HG02973 (cell line): ENCODE measurements around the gene GJC2.

Experiments used
- ATAC-seq: cut with Tn5 transposase; IDR thresholded peaks from one replicate; pipeline ENCODE4 v1.9.1; 2021; ENCODE audit warnings: moderate library complexity; ENCODE audit not compliant: unreplicated experiment

The GJC2 gene

DNA sequence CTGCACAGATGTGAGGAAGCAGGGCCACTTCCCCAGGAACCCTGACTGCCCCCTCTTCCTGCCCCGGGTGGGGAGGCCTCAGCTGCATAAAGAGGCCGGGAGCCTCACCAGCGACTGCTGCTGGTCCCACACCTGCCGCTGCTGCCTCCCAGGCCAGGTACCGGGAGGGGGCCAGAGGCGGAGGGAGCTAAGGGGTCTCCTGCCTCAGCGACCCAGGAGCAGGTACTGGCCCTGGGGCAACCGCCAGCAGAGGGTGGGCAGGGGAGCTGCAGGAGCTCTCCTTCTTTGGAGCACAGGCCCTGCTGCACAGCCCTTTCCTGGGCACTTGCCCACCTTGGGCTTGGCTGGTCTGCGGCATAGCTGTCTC is 6.8 kb downstream of the GJC2 start:
- no peak for ATAC-seq

DNA sequence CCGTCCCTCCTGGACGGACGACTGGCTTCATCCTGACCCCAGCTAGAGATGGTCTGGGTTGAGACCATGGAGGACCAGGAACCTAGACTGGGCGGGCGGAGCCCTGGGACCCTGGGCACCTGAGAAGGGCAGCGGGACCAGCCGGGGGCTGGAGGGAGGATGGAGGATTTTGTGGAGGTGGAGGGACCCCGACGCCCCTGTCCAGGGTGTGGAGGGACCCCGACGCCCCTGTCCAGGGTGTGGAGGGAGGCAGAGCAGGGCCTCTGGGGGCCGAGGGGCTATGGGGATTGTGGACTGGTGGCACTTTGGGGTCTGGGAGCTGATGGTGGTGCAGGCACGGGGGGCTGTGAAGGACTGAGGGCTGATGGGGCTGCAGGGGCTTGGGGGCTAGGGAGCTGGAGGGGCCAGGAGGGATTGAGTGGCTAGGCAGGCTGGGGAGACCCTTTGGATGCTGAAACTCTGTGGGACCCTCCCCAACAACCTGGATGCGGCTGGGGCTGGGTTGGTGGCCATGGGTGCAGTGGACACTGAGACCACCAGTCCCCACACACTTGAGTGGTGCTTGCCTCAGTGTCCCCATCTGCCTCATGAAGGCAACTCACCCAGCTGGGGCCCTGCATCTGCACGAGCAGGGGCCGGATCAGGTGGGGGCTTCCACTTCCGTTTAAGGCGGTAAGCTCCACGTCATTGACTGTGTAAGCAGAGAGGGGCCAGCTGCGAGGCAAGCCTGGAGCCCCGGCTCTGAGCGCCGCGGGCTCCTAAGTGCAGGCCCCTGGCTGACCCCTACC is 7.4 kb downstream of the GJC2 start:
- no peak for ATAC-seq

DNA sequence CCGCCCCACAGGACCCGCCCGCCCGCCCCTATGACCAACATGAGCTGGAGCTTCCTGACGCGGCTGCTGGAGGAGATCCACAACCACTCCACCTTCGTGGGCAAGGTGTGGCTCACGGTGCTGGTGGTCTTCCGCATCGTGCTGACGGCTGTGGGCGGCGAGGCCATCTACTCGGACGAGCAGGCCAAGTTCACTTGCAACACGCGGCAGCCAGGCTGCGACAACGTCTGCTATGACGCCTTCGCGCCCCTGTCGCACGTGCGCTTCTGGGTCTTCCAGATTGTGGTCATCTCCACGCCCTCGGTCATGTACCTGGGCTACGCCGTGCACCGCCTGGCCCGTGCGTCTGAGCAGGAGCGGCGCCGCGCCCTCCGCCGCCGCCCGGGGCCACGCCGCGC is 8.0 kb downstream of the GJC2 start:
- no peak for ATAC-seq

DNA sequence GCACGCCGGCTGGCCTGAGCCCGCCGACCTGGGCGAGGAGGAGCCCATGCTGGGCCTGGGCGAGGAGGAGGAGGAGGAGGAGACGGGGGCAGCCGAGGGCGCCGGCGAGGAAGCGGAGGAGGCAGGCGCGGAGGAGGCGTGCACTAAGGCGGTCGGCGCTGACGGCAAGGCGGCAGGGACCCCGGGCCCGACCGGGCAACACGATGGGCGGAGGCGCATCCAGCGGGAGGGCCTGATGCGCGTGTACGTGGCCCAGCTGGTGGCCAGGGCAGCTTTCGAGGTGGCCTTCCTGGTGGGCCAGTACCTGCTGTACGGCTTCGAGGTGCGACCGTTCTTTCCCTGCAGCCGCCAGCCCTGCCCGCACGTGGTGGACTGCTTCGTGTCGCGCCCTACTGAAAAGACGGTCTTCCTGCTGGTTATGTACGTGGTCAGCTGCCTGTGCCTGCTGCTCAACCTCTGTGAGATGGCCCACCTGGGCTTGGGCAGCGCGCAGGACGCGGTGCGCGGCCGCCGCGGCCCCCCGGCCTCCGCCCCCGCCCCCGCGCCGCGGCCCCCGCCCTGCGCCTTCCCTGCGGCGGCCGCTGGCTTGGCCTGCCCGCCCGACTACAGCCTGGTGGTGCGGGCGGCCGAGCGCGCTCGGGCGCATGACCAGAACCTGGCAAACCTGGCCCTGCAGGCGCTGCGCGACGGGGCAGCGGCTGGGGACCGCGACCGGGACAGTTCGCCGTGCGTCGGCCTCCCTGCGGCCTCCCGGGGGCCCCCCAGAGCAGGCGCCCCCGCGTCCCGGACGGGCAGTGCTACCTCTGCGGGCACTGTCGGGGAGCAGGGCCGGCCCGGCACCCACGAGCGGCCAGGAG is 8.6 kb downstream of the GJC2 start:
- no peak for ATAC-seq

DNA sequence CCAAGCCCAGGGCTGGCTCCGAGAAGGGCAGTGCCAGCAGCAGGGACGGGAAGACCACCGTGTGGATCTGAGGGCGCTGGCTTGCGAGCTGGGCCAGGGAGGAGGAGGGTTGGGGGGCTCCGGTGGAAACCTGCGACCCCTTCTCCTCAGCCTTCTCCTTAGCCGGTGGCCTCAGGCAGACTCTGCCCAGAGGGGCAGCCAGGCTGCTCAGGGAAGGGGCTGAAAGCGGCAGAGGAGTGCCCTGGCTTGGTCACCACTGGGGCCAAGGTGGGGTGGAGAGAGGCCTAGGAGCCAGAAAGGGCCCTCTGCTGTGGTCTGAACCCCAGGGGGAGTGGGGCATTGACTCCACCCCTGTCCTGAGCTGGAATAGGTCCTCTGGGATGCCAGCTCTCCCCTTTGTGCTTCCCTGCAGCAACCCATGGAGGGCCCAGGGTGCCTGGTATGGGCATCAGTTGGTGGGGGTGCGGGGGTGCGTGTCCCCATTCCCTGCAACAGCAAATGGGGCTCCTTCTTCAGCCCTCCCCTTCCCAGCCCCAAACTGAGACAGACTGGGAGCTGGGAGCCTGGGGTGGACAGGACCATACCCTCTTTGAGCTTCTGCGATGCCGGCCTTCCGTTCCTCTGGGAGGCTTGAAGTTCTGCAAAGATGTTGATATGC is 9.4 kb downstream of the GJC2 start:
- ATAC-seq, result no peak

DNA sequence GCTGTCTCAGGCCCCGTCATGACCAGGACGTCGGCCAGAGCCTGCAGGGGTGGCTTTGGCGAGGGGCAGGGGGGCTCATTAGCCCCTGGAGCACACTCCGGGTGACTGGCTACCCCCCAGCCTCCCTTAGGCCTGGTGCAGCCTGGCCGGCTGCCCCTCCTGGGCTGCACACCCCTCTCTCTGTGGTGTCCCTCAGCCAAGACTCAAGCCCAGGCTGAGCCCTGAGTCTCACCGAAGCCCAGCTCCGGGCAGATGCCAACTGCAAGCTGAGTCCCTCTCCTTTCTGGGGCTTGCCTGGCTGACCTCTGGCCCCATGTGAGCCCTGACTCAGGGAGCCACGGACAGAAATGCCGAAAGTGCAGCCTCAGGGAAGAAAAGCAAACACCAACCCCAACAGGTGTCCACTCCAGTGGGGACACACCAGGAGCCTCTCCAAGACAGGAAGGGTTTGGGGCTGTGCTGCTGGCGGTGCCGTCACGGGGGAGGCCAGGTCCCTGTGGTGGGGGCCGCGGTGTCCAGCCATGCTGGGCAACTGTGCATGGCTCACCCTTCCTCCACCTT is 10.6 kb downstream of the GJC2 start:
- ATAC-seq, result no peak

DNA sequence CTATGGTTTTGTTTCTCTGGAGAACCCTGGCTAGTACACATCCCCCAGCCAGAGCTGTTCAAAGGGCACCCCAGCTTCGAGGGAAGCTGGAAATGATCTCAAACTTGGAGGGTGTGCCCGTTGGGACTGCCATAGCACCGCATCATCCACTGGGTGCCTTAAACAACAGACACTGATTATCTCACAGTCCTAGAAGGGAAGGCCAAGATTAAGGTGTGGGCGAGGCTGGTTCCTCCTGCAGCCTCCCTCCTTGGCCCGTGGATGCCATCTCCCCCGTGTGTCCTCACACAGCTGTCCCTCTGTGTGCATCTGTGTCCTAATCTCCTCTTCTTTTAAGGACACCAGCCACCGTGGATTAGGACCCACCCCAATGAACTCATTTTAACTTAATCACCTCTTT is 11.6 kb downstream of the GJC2 start:
- no peak for ATAC-seq

DNA sequence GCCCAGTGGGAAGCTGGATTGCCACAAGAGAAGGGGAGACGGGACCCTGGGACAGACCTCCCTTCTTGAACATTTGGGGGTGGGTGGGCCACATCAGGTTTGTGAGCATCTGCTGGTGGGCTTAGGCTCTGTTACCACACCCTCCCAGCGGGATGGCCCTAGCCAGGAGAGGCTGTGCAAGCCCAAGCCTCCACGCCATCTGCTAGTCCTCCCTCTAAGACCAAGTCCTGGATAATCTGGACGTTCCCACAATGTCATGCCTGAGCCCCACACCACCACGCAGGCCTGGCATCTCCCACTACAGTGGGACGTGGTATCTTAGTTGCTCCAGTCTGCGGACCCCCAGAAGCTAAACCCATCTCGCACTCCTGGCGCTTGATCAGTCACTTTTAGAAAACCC is 12.1 kb downstream of the GJC2 start:
- ATAC-seq, result no peak

DNA sequence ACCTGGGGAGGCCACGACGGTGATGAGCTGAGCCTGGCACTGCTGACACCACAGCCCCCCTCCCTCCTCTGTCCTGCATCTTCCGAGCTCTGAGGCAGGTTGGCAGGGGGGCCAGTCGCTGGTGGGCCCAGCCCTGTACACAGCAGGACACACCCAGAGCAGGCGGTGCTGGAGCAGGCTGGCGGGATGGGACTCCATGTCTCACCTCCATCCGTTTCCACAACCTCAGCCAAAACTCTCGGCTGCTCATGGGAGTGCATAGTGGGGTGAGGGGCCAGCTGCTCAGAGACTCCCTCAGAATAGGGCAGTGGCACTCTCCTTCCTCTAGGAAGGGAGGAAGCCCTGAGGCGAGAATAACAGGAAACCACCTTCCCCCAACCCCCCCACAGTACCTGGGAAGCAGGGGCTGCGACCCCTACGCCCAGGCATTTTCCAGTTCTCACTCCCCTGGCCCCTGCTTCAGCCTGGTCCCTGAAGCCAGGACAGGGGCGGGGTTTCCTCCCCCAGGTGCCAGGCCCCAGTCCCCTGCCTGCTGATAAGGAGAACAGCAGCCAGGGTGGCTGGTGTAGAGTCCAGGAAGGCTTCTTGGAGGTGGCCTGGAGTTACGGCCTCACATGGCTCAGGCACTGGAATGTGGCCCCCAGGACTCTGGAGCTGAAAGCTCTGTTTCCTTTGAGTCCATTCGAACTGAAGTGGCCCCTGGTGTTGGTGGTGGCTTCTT is 12.7 kb downstream of the GJC2 start:
- no peak for ATAC-seq

DNA sequence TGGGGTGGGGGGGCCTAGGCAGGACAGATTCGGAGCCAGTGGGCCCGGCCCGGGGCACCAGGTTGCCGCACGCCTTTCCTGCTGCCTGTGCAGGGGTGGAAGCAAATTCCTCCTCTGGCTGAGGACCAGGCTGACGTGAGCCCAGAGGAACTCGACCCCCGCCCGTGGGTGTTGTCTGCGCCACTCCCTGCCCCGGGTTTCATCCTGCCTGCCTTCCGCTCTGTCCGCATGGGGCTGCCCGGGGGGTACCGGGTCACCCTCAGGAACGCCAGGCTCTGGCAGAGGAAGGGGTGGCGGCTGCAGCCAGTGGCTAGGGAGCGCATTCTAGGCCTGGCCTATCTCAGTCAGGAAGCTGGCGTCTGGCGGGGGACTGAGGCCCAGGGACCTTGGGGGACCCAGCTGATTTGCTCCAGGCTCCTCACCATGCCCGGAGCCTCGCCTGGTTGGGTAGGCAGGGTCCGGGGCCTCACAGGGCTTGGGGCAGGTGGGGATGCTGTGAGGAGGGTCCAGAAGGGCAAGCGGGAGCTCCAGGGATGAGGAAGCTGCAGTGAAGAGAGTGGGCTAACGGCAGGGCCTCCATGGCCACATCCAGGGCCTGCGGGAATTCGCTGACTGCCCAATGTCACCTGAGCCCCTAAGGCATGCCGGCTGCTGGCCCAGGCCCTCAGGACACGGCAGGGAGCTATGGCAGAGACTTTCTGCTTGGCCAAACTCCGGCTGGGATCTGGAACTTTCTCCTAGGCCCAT is 13.4 kb downstream of the GJC2 start:
- ATAC-seq, result no peak

DNA sequence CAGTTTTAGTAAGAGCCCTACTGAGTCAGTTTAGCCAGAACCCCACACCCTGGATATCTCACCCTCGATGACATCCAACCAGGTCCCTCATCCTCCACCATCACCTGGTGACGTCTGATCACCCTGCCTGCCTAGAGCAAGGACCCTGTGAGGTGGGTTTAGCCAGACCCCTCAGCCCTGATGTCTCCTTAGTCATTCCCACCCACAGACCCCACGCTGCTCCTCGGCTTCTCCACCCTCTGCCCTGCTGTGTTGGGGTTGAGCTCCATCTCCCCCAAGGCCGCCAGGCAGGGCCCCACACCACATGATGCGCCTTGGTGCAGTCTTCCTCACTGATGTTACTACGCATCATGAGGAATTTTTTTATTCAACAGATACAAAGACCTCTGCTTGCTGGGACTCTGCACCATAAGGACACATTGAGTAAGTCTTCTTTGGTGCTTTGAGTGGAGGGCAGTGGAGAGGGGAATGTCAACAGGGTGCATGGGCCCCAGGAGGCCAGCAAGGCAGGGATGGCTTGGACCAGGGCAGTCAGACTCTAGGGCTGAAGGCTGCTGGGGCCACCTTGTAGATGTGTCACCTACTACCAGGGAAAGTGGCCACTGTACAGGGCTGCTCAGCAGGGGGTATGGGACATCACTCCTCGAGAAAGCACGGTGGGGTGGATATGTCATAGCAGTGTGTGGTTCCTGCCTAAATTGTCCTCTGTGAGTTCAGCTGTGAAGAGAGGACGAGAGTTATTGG is 14.2 kb downstream of the GJC2 start:
- no peak for ATAC-seq

DNA sequence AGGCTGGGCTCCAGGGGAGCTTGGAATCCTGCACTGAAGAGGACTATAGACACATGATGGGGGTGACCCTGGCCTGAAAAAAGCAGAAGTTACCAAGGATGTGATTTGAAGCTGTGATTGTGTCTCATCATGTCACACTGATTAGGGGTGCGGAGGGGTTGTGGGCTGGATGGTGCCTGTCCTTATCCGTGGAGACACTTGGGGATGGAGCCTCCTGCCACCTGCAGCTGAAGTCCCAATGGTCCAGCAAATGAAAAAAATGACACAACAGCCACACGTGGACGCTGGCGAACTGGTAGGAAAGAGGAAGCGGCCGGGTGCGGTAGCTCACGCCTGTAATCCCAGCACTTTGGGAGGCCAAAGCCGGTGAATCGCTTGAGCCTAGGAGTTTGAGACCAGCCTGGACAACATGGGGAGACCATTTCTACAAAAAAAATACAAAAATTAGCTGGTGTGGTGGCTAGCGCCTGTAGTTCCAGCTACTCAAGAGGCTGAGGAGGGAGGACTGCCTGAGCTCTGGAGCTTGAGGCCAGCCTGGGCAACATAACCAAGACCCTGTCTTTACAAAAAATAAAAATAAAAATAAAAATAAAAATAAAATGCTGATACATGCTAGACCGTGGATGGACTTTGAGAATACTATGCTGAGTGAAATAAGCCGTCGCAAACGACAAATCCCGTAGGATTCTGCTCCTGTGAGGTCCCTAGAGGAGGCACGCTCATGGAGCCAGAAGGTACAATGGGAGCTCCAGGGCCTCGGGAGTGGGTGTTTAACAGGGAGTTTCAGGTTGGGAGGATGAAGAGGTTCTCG is 15.0 kb downstream of the GJC2 start:
- ATAC-seq, result no peak

DNA sequence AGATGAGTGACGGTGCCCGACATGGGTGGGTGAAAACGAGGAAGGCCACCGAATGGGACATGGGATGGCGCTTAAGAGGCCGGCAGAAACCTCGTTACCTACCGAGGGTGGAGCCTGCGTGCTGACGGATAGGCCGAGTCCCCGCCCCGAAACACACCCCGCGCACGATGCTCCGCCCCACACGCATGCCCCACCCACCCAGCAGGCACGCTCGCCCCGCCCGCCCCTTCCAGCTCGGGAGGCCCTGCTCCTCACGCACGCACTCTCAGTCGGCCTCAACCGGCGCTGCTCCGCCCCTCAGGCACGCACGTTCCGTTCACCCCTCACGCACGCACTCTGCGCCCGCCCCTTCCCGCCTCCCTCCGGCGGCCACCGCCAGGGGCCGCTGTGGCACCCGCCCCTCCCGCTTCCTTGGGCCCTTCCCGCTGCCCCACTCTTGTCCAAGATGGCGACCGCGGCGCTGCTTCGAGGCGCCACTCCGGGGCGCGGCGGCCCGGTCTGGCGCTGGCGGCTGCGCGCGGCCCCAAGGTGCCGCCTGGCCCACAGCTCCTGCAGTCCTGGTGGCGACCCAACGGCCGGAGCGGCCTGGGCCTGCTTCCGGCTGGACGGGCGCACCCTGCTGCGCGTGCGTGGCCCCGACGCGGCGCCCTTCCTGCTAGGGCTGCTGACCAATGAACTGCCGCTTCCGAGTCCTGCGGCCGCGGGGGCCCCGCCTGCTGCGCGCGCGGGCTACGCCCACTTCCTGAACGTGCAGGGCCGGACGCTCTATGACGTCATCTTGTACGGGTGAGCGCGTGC is 15.8 kb downstream of the GJC2 start, which contains the start of gene IBA57:
Gene IBA57 (plus strand): TSS at position 433 of the 798 bp plus-strand sequence. CDS start 13 bp downstream, at position 446.
- peak; percentile 81 for ATAC-seq

DNA sequence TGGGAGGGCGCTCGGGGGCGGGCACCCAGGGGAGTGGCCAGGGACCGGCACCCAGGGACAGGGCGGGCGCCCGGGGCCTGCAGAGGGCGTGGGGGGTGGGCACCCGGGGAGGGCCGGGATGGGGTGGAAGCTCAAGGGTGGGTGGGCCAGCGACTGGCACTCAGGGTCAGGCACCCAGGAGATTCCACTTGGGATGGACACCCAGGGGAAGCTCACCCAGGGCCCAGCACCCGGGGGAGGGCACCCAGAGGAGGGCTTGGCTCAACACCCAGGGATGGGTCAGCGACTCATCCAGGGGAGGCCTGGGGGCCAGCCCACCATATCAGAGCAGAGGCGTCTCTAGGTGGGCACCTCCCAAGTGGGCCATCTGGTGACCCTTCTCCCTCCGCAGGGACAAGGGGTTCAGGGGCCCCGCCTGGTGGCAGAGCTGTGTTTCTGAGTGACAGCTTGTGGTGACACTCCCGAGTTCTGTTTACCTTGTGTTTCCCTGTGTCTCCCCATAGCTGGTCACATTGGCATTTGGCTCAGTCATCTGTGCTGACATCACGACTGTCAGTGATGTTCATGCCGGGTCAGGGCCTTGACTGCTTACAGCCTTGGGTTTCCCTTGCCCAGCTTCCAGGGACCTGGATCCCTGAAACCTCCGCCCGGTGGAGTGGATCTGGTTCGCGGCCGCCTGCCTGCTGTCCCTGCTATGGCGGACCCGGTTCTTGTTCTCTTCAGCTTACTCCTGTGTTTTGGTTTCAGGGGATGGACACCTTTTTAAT is 16.6 kb downstream of the GJC2 start:
- ATAC-seq, result peak; percentile 14

DNA sequence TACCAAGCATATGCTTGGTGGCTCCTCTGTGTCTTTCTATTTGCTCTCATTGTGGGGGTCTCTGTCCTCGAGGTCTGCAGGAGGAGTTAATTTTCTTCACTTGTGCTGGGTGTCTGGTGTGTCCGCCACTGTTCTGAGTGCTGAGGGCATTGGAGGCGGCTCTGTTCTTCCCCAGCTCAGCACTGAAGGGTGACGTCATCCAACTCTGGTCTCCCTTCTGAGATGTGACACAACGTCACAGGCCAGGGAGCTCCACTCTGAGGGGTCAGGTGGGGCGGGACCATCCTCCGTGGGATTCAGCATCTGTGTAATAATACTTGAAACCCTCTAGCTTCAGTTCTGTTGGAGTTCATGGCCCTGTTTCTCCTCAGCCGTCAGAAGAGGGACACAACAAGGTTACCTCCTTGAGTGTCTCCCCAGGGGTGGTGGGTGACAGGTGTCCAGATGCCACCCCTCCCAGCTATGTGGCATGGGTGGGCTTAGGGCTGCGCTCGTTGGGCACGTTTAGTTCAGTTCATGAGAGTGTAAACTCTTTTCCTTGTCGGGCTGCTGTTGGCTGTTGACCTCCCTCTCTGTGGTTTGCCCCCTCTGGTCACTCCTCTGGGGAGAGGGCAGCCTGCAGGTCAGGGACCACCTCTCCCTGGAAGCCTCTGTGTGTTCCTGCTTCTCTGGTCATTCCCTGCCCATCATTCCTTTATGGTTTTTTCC is 19.0 kb downstream of the GJC2 start:
- ATAC-seq, result no peak

DNA sequence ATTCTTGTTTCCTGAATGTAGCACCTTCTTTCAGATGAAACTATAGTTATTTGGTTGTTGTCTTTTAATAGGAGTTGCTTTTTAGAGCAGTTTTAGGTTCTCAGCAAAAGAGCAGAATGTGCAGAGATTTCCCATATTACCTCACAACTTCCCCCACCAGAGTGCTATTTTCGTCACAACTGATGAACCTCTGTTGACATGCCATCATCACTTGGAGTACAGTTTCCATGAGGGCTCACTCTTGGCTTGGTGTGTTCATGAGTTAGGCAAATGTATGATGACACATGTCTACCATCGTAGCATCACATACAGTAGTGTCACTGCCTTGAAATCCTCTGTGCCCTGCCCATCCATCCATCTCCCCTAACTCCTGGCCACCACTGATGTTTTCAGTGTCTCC is 19.6 kb downstream of the GJC2 start:
- no peak for ATAC-seq
